ENCODE measurements around the gene RIMBP2.

DNA sequence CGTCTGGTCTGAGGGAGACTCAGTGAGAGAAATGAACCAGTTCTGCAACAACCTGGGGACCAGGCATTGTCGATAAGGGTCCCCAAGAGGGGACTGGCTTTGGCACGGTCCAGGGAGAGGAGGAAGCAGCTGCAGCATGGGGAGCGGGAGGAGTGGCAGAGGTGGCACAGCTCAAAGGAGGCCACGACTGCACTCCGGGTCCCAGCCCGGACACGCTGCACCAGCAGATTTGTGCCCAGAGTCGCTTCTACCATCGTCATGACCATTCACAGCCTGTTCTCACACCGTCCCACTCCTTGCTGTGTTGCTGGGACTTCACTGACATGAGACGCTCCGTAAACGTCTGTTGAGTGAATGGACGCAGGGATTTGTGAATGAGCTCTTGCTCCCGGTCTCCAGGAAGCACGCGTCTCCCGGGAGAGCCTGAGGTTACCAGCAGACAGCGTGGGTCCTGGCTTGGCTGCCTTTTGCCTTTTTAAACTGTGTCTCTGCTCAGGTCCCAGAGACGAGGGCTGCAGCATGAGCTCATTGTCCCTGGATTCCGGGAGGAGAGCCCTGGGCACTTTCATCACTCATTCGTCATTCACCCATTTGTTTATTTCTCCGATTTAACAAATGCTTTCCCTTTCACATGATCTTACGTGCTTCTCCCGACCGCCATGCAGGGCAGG is 241.4 kb downstream of the RIMBP2 start:
- TF ChIP-seq POLR2A (IDR thresholded peaks at IDR 0.05; ENCODE audit: low read depth, low read length) (no peak), TAF1 (IDR thresholded peaks at IDR 0.05; ENCODE audit: borderline replicate concordance, low read depth, low read length) (no peak)

All from GM12892 (cell line).